SK-N-DZ (cell line): ENCODE results near the gene ANKEF1.
"Not testable (repeated sequence)": the region's sequence is repeated elsewhere in the genome, so short reads cannot be mapped to it uniquely, and the experiment has no call there.

Source experiments
- DNase-seq: peaks from one replicate; pipeline ENCODE4 v3.0.0-alpha.2; 2015; ENCODE audit warnings: low spot score

Gene ANKEF1

GRCh38 chr20:10032269-10032668 is 2.5 kb upstream of the ANKEF1 start:
- not testable (repeated sequence) for DNase-seq

- no peak for DNase-seq
These were observed 709 bp upstream of the ANKEF1 start for GRCh38 chr20:10033905-10034650.

GRCh38 chr20:10036321-10036720 is 1.5 kb downstream of the ANKEF1 start:
- not testable (repeated sequence) for DNase-seq

- DNase-seq, result no peak
These were observed 5.5 kb downstream of the ANKEF1 start for GRCh38 chr20:10040070-10040975.

DNA sequence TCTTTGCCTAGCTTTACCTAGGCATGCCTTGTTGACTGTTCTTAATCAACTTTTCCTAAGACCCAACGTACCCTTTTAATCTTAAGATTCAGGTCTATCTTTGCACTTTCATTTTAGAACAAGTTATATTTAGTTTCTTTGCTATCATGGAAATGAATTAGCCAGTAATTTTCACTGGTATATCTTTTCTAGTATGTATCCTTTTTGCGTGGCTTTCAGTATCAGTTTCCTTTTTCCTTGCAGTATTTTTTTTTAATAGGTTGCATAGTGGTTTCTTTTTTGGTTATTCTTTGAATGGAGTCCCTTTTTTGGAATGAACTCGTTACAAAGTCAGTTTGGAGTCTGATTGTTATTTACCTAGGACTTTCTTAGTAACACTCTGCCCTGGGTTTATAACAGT is 7.3 kb downstream of the ANKEF1 start:
- no peak for DNase-seq

DNA sequence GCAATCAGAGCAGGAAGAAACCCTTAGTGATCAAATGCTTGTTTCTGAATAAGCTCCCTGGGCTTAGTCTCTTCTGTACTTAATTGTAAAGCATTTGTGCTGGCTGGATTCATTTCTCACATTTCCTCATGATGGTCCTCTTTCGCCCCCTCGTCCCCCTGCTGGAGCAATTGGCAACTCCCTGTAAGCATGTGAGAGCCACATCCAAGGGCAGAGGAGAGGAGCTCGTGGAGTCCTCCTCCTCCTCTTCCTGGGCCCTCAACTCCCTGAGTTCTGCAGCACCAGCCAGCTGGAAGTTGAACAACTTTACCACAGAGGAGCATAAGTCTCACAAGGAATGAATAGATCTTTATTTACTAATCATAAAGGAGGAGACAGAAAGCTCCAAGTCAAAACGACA is 12.6 kb downstream of the ANKEF1 start:
- peak; percentile 16 for DNase-seq

DNA sequence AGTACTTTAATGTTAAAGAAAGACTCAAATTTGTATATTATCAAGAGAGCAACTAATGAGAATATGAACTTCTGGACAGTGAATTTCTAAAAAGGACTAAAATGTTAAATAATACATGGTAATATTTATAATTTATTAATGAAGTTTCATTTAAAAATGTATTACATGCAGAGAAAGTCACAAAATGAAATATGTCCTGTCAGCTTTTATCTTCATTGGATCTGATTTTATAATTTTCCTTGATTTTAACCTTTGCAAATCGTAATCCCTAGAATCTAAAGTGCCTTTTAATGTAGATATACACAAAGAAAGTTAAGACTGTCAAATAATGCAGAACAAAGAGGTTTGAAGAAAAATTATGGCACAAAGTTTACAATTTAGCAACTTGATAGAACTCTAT is 16.4 kb downstream of the ANKEF1 start:
- no peak for DNase-seq

- no peak for DNase-seq
These were observed 24.2 kb downstream of the ANKEF1 start for GRCh38 chr20:10059006-10059405.

DNA sequence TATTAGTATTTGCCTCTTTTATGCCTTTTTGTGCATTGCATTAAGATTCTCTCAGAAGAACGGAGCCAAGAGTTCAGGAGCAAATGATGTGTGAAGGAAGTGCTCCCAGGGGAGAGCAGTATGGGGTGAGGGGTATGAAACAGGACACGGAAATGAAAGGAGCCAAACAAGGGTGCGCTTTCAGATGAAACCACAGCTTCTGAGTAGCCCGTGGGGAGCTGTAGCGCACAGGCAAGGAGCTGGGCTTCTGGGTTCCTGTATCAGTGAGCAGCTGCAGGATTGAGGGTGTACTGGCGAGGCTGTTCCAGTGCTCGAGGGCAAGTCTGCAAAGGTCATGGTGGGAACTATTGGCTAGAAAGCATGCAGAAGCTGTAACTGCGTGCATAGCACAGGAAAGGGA is 25.4 kb downstream of the ANKEF1 start:
- DNase-seq, result no peak

GRCh38 chr20:10061641-10062040 is 26.9 kb downstream of the ANKEF1 start:
- no peak for DNase-seq

DNA sequence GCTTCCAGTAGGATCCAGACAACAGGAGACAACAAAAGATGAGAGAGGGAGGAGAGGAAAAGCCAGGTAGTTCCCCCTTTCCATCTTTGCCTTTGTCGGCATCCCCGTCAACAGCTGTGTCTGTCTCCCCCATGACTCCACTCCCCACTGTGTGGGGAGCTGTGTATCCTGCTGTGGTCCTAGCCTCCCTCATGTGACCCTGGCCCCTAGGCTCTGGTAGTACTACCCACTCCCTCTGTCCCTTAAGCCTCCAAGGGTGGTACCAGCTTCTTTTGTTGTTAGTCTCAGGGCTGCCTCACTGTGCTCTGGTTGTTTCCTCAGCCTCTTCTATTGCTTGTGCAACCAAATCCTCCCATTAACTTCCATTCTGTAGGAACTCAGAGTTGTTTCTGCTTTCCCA is 28.7 kb downstream of the ANKEF1 start:
- DNase-seq, result no peak

- DNase-seq, result no peak
These were observed 29.8 kb downstream of the ANKEF1 start for GRCh38 chr20:10064611-10065010.

DNA sequence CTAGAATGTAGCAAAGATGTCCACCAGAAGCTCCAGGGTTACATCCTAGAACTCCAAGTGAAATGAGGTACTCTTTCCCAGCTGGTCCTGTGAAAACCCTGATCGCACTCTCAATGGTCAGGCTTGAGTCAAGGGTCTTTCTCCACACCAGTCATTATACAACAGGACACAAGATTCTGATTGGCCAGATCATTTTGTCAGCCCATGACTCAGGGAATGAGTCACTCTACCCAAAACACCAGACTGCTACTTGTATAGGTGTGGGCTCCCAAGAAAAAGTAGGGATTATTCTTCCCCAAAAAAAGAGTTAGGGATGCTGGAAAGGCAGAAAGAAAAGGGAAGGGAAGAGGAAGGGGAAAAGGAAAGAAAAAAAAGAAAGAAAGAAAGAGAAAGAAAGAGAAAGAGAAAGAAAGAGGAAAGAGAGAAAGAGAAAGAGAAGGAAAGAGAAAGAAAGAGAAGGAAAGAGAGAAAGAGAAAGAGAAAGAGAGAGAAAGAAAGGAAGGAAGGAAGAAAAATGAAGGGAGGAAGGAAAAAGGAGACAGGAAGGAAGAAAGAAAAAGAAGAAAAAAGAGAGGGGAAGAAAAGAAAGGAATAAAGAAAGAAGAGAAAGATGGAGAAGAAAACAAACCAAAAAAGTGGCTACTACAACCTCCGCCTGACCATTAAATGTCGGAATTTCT is 30.5 kb downstream of the ANKEF1 start:
- no peak for DNase-seq

- DNase-seq, result no peak
These were observed 32.5 kb downstream of the ANKEF1 start for GRCh38 chr20:10067321-10067720.

DNA sequence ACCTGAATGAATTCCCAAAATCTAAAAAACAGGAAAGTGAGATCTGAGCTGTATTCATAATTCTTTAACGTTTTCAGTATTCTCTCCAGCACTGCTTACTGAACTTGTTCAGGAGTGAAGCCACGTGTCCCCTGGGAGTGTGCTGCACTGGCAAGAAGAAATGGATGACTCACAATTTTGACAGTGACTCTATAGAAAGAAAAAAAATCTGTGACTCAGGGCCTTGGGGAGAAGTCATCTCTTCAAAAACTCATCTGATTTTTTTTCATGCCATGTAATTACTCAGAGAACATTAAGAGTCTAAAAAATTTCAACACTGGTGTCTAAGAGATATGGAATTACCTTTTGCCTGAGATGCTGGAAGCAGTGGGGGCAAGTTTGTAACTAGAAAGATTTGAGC is 39.7 kb downstream of the ANKEF1 start:
- DNase-seq, result no peak

DNA sequence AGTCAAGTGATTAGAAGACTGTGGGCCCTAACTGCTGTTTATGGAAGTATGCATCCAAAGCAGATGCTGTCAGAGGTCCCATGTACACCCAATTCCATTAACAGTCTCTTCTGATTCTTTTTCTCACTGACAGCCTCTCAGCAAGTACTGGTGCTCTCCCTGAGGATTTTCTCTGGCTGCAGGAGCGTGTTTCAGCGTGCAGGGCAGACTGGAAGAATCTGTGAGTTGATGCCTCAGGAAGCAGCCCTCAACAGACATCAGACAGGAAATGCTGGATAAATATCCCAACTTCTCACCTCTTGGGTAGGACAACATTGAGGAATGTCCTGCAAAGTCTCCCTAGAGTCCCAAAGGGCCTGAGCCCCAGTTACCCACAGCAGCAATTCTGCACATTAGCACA is 40.8 kb downstream of the ANKEF1 start:
- DNase-seq, result no peak

- no peak for DNase-seq
These were observed 41.6 kb downstream of the ANKEF1 start for GRCh38 chr20:10076126-10077080.

DNA sequence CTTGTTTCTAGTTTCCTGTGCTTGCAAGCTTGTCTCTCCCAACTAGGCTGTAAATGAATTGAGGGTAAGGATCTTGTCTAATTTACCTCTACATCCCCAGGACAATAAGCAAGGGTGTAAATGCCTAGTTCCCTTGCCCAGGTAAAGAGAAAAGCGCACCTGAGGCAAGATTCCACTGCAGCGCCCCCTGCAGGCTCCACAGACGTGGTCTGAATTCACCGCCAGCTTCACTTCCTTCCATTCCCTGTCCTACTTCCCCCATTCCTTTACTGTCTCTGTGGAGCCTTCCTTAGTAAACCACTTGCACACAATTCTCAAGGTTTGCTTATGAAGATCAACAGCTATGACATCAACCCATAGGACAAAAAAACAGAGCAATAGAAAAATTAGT is 42.3 kb downstream of the ANKEF1 start:
- no peak for DNase-seq

DNA sequence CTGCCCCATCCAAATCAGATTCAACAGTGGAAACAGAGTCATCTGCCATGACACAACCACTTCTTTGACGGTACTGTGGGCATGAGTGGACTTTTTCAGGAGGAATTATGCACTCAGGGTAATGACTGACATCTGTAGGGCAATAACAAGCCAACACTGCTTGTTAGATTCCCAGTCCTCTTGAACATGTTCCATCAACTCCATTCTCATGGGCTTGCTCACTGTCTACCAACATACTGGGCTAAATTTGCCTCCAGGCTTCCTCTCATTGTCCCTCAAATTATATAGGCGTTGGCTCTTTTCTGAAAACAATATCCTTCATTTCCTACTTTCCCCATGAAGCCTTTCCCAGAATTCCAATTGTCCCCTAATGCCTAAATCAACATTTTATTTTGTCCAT is 43.1 kb downstream of the ANKEF1 start:
- DNase-seq, result no peak

GRCh38 chr20:10078403-10078802 is 43.6 kb downstream of the ANKEF1 start:
- no peak for DNase-seq

- no peak for DNase-seq
These were observed 45.2 kb downstream of the ANKEF1 start for GRCh38 chr20:10079964-10080363.
